AG04449 (cell line): Measurements from ENCODE around the gene GDAP2.
"Not testable (repeated sequence)": the region's sequence is repeated elsewhere in the genome, so short reads cannot be mapped to it uniquely, and the experiment has no call there.

Source experiments
- CTCF ChIA-PET: fragments of 350-600 bp; formaldehyde crosslinking; extraction: SDS; loops from one replicate; lab custom pipeline; 2021; ENCODE audit warnings: antibody characterized with exemption; lab: Yijun Ruan, JAX
- POLR2A ChIA-PET: fragments of 400-600, 350-600 bp; formaldehyde crosslinking; extraction: SDS; loops from one replicate; lab custom pipeline; 2020; ENCODE audit warnings: antibody characterized with exemption, inconsistent platforms; lab: Yijun Ruan, JAX
- DNase-seq: peaks from one replicate; pipeline ENCODE4 v3.0.0-alpha.2; 2010; ENCODE audit warnings: low read depth, low spot score
- H3K4me3 ChIP-seq: 2 replicates; pipeline ENCODE4 v1.5.1; 2011; ENCODE audit warnings: low read depth, mild to moderate bottlenecking, control low read depth, low read length
- CTCF ChIP-seq: IDR thresholded peaks from one replicate; pipeline ENCODE4 v1.5.1; 2011; ENCODE audit warnings: mild to moderate bottlenecking, moderate library complexity, low read length, control low read depth, inconsistent platforms; ENCODE audit not compliant: insufficient read depth; ENCODE audit errors: missing control alignments

The GDAP2 gene

GRCh38 chr1:117857418-117857817 is 72.0 kb downstream of the GDAP2 start:
- ChIA-PET CTCF (no interaction called here), POLR2A (no interaction called here)
- no peak for TF ChIP-seq CTCF
- no peak for DNase-seq
- H3K4me3 ChIP-seq: no peak overlapping the region

- no peak for TF ChIP-seq CTCF
- ChIA-PET POLR2A (no interaction called here), CTCF (interaction anchor here (0.7 to 1.5 kb wide), 4 partner anchors 9 to 95 kb away, joined by 3 to 4 read pairs (median 3); no protein-coding TSS in a partner anchor)
- H3K4me3 ChIP-seq: no peak overlapping the region
- no peak for DNase-seq
These were observed 76.4 kb downstream of the GDAP2 start for GRCh38 chr1:117852853-117853553.

- POLR2A ChIA-PET: no interaction called here
These were observed 77.7 kb downstream of the GDAP2 start for GRCh38 chr1:117851687-117852086.

GRCh38 chr1:117846674-117847425 is 82.6 kb downstream of the GDAP2 start:
- ChIA-PET POLR2A (no interaction called here), CTCF (interaction anchor here (1.0 kb wide), 1 partner anchor 12 kb away, joined by 3 read pairs; no protein-coding TSS in a partner anchor)
- DNase-seq: no peak
- H3K4me3 ChIP-seq: no peak overlapping the region
- no peak for TF ChIP-seq CTCF

More at GRCh38 chr1:117851687-117852086, 77.7 kb downstream of the GDAP2 start:
- DNase-seq: no peak
- CTCF ChIA-PET: interaction anchor here (1.1 kb wide), 1 partner anchor 318 kb away, joined by 3 read pairs; no protein-coding TSS in a partner anchor
- no peak for TF ChIP-seq CTCF
- H3K4me3 ChIP-seq: no peak overlapping the region

- POLR2A ChIA-PET, H3K4me3 ChIP-seq, DNase-seq, CTCF ChIA-PET: not testable (repeated sequence)
These were observed 84.9 kb downstream of the GDAP2 start for GRCh38 chr1:117844478-117844877.

- POLR2A ChIA-PET: no interaction called here
- no peak for TF ChIP-seq CTCF
- CTCF ChIA-PET: interaction anchor here (1.0 kb wide), 1 partner anchor 10 kb away, joined by 3 read pairs; no protein-coding TSS in a partner anchor
- H3K4me3 ChIP-seq: no peak overlapping the region
- no peak for DNase-seq
These were observed 85.6 kb downstream of the GDAP2 start for GRCh38 chr1:117843791-117844190.
